ENCODE measurements around the gene CMKLR1.

The CMKLR1 gene

GRCh38 chr12:108363565-108363964, 24.5 kb upstream of the CMKLR1 start:
- no peak for DNase-seq
- no peaks in the 10 kb centered on the region for H3K79me2 ChIP-seq (ENCODE audit: insufficient read depth, low read length)
- no peaks in the 10 kb centered on the region for H4K20me1 ChIP-seq (ENCODE audit: insufficient read depth, low read length)
- H3K4me2 ChIP-seq (ENCODE audit: insufficient read depth, low read length): no peak overlapping the region
- TF ChIP-seq EZH2 (IDR thresholded peaks at IDR 0.05; ENCODE audit: borderline replicate concordance, low read depth, low read length, severe bottlenecking): no peak
- TF ChIP-seq CTCF (IDR thresholded peaks at IDR 0.05; ENCODE audit: borderline replicate concordance, extremely low read depth, low read length, poor library complexity, severe bottlenecking): no peak
- H3K4me3 ChIP-seq (ENCODE audit: low read depth in 1 of 2, low read length in 2 of 2): no peak overlapping the region
- no peak for ATAC-seq (ENCODE audit: insufficient read depth, low read depth)
- H3K27ac ChIP-seq (ENCODE audit: low read length): no peak overlapping the region
- no peaks in the 10 kb centered on the region for H3K9me3 ChIP-seq (ENCODE audit: insufficient read depth, low read length, severe bottlenecking)
- H2AFZ ChIP-seq (ENCODE audit: low read depth, low read length): no peak overlapping the region
- no peak overlapping the region for H3K9ac ChIP-seq (ENCODE audit: low read depth, low read length)
- H3K27me3 ChIP-seq (ENCODE audit: insufficient read depth, low read length, poor library complexity): peaks cover 3% of the 10 kb centered on the region
- H3K36me3 ChIP-seq (ENCODE audit: insufficient read depth, low read length): no peaks in the 10 kb centered on the region
- H3K4me1 ChIP-seq (ENCODE audit: insufficient read depth, low read length): no peaks in the 10 kb centered on the region

GRCh38 chr12:108363165-108363564, 24.1 kb upstream of the CMKLR1 start:
- Histone ChIP-seq H3K4me1 (ENCODE audit: insufficient read depth, low read length) (no peaks in the 10 kb centered on the region), H3K27me3 (ENCODE audit: insufficient read depth, low read length, poor library complexity) (peaks cover 3% of the 10 kb centered on the region)
- ATAC-seq (ENCODE audit: insufficient read depth, low read depth): no peak

GRCh38 chr12:108361606-108362005, 22.5 kb upstream of the CMKLR1 start:
- H3K9me3 ChIP-seq (ENCODE audit: insufficient read depth, low read length, severe bottlenecking): no peaks in the 10 kb centered on the region
- H3K36me3 ChIP-seq (ENCODE audit: insufficient read depth, low read length): no peaks in the 10 kb centered on the region
- H3K4me3 ChIP-seq (ENCODE audit: low read depth in 1 of 2, low read length in 2 of 2): no peak overlapping the region
- H3K79me2 ChIP-seq (ENCODE audit: insufficient read depth, low read length): no peaks in the 10 kb centered on the region
- H3K27me3 ChIP-seq (ENCODE audit: insufficient read depth, low read length, poor library complexity): no peaks in the 10 kb centered on the region
- no peaks in the 10 kb centered on the region for H4K20me1 ChIP-seq (ENCODE audit: insufficient read depth, low read length)
- H3K4me1 ChIP-seq (ENCODE audit: insufficient read depth, low read length): no peaks in the 10 kb centered on the region
- no peak for ATAC-seq (ENCODE audit: insufficient read depth, low read depth)
- no peak for TF ChIP-seq EZH2 (IDR thresholded peaks at IDR 0.05; ENCODE audit: borderline replicate concordance, low read depth, low read length, severe bottlenecking)
- no peak for TF ChIP-seq CTCF (IDR thresholded peaks at IDR 0.05; ENCODE audit: borderline replicate concordance, extremely low read depth, low read length, poor library complexity, severe bottlenecking)
- H3K9ac ChIP-seq (ENCODE audit: low read depth, low read length): no peak overlapping the region
- H3K4me2 ChIP-seq (ENCODE audit: insufficient read depth, low read length): no peak overlapping the region
- no peak overlapping the region for H2AFZ ChIP-seq (ENCODE audit: low read depth, low read length)
- H3K27ac ChIP-seq (ENCODE audit: low read length): no peak overlapping the region
- no peak for DNase-seq

More at GRCh38 chr12:108363165-108363564, 24.1 kb upstream of the CMKLR1 start:
- no peaks in the 10 kb centered on the region for H3K9me3 ChIP-seq (ENCODE audit: insufficient read depth, low read length, severe bottlenecking)
- H3K4me2 ChIP-seq (ENCODE audit: insufficient read depth, low read length): no peak overlapping the region
- H3K36me3 ChIP-seq (ENCODE audit: insufficient read depth, low read length): no peaks in the 10 kb centered on the region
- no peaks in the 10 kb centered on the region for H3K79me2 ChIP-seq (ENCODE audit: insufficient read depth, low read length)
- no peak overlapping the region for H2AFZ ChIP-seq (ENCODE audit: low read depth, low read length)
- no peaks in the 10 kb centered on the region for H4K20me1 ChIP-seq (ENCODE audit: insufficient read depth, low read length)
- no peak overlapping the region for H3K27ac ChIP-seq (ENCODE audit: low read length)
- H3K4me3 ChIP-seq (ENCODE audit: low read depth in 1 of 2, low read length in 2 of 2): no peak overlapping the region
- TF ChIP-seq CTCF (IDR thresholded peaks at IDR 0.05; ENCODE audit: borderline replicate concordance, extremely low read depth, low read length, poor library complexity, severe bottlenecking): no peak
- no peak for TF ChIP-seq EZH2 (IDR thresholded peaks at IDR 0.05; ENCODE audit: borderline replicate concordance, low read depth, low read length, severe bottlenecking)
- no peak overlapping the region for H3K9ac ChIP-seq (ENCODE audit: low read depth, low read length)
- DNase-seq: no peak

DNA sequence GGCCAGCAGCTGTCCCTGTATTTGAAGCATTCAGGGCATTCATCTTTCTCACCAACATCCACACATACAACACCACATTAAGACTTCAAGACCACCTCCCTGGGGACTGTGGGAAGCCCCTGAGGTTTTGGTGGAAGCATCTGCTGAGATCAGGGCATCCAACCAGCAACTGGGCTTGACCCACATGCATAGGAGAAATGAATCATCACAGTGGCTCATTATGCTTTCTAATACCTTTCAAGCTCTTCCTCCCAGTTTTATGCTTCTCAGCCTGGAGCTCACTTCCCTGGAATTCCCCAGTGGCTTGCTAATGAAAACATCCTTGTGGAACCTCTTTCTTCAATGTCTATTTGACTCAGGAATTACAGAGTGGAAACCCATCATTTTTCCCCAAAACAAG, 21.4 kb upstream of the CMKLR1 start:
- Histone ChIP-seq H3K79me2 (ENCODE audit: insufficient read depth, low read length) (no peaks in the 10 kb centered on the region), H3K9me3 (ENCODE audit: insufficient read depth, low read length, severe bottlenecking) (no peaks in the 10 kb centered on the region), H3K36me3 (ENCODE audit: insufficient read depth, low read length) (no peaks in the 10 kb centered on the region), H3K9ac (ENCODE audit: low read depth, low read length) (no peak overlapping the region), H2AFZ (ENCODE audit: low read depth, low read length) (no peak overlapping the region), H3K4me3 (ENCODE audit: low read depth in 1 of 2, low read length in 2 of 2) (no peak overlapping the region), H3K4me1 (ENCODE audit: insufficient read depth, low read length) (no peaks in the 10 kb centered on the region), H3K27ac (ENCODE audit: low read length) (no peak overlapping the region), H4K20me1 (ENCODE audit: insufficient read depth, low read length) (no peaks in the 10 kb centered on the region), H3K27me3 (ENCODE audit: insufficient read depth, low read length, poor library complexity) (no peaks in the 10 kb centered on the region), H3K4me2 (ENCODE audit: insufficient read depth, low read length) (no peak overlapping the region)
- no peak for TF ChIP-seq CTCF (IDR thresholded peaks at IDR 0.05; ENCODE audit: borderline replicate concordance, extremely low read depth, low read length, poor library complexity, severe bottlenecking)
- DNase-seq (peak; percentile 7), ATAC-seq (ENCODE audit: insufficient read depth, low read depth) (no peak)

Measured in DND-41 (cell line).